PFSK-1 (cell line): ENCODE measurements around the gene EPAS1.

Source experiments
- POLR2AphosphoS5 ChIP-seq: IDR thresholded peaks from 2 replicates; pipeline ENCODE4 v1.6.1; 2012; ENCODE audit warnings: low read depth, mild to moderate bottlenecking, control low read depth, low read length, moderate library complexity
- SIN3A ChIP-seq: IDR thresholded peaks from 2 replicates; pipeline ENCODE4 v1.6.1; 2012; ENCODE audit warnings: mild to moderate bottlenecking, low read length, moderate library complexity, borderline replicate concordance; ENCODE audit not compliant: insufficient read depth
- TF ChIP-seq, protein P1 (sequence below), 2 experiments: IDR thresholded peaks; 2 replicates each; pipeline versions ENCODE4 v1.6.1 to v1.8.0; 2011 to 2012; ENCODE audit warnings: low read depth in 2 of 2, low read length in 2 of 2, control low read depth in 1 of 2, inconsistent platforms in 1 of 2, mild to moderate bottlenecking in 1 of 2, moderate library complexity in 1 of 2; ENCODE audit not compliant: insufficient read depth in 1 of 2

- TF ChIP-seq SIN3A (peak; percentile 61; the same call in 1 of the 2 replicates), POLR2AphosphoS5 (0 out of 2 replicates have a peak, but pooled peaks have one; percentile 2)
- TF ChIP-seq, protein P1, sequence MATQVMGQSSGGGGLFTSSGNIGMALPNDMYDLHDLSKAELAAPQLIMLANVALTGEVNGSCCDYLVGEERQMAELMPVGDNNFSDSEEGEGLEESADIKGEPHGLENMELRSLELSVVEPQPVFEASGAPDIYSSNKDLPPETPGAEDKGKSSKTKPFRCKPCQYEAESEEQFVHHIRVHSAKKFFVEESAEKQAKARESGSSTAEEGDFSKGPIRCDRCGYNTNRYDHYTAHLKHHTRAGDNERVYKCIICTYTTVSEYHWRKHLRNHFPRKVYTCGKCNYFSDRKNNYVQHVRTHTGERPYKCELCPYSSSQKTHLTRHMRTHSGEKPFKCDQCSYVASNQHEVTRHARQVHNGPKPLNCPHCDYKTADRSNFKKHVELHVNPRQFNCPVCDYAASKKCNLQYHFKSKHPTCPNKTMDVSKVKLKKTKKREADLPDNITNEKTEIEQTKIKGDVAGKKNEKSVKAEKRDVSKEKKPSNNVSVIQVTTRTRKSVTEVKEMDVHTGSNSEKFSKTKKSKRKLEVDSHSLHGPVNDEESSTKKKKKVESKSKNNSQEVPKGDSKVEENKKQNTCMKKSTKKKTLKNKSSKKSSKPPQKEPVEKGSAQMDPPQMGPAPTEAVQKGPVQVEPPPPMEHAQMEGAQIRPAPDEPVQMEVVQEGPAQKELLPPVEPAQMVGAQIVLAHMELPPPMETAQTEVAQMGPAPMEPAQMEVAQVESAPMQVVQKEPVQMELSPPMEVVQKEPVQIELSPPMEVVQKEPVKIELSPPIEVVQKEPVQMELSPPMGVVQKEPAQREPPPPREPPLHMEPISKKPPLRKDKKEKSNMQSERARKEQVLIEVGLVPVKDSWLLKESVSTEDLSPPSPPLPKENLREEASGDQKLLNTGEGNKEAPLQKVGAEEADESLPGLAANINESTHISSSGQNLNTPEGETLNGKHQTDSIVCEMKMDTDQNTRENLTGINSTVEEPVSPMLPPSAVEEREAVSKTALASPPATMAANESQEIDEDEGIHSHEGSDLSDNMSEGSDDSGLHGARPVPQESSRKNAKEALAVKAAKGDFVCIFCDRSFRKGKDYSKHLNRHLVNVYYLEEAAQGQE (IDR thresholded peaks at IDR 0.05; ENCODE audit: insufficient read depth in 1 of 2, low read depth in 2 of 2, low read length in 2 of 2): no peak
Measured at GRCh38 chr2:46297546-46298271, 502 bp downstream of the EPAS1 start.
